Measurements from ENCODE around the gene DDTL. TPM values are rescaled to one million over a fixed set of nuclear protein-coding genes. Genes with fewer than 3 reads are reported as not detected.

Gene DDTL
- total and polyA plus RNA-seq, 2 of the 4 experiments (the other 2 are of a cell fraction) = 0.36 to 1.5 TPM

GRCh38 chr22:24008381-24009226 is 41.9 kb downstream of the DDTL start:
- H3K4ac ChIP-seq (ENCODE audit: low read depth, low read length) = no peak overlapping the region
- dilution Hi-C loops (cut with HindIII; ENCODE audit: low sequenced_read_pairs, unreplicated experiment) = no loop called here
- in situ Hi-C loops (cut with MboI; ENCODE audit: low sequenced_read_pairs) = no loop called here

More at GRCh38 chr22:24008381-24009226, 41.9 kb downstream of the DDTL start:
- ChIA-PET POLR2A (ENCODE audit: unreplicated experiment) (no interaction called here), CTCF (interaction anchor here (0.6 kb wide), 1 partner anchor 120 kb away, joined by 3 read pairs; no protein-coding TSS in a partner anchor)
- no peak overlapping the region for H3K14ac ChIP-seq (replicated peaks; ENCODE audit: low read depth, low read length)
- H3K23ac ChIP-seq (ENCODE audit: low read depth, low read length) = no peak overlapping the region
- no peak overlapping the region for H4K91ac ChIP-seq (ENCODE audit: insufficient read depth, low read depth, low read length)
- BruUV-seq (replicated peaks) = no TSS peak
- H2AK5ac ChIP-seq (ENCODE audit: low read depth, low read length) = no peak overlapping the region
- no peak overlapping the region for H3K9ac ChIP-seq (ENCODE audit: low read depth, low read length)
- no peak overlapping the region for H4K5ac ChIP-seq (ENCODE audit: low read depth, low read length)
- DNase-seq (no peak), ATAC-seq (ENCODE audit: low read depth) (no peak)
- H3K4me3 ChIP-seq (ENCODE audit: insufficient read depth, low read depth, low read length) = no peak overlapping the region
- H3K27ac ChIP-seq (ENCODE audit: insufficient read depth, low read length) = no peak overlapping the region
- H2BK120ac ChIP-seq (ENCODE audit: low read depth, low read length) = no peak overlapping the region
- H4K20me1 ChIP-seq (ENCODE audit: insufficient read depth, low read length) = peaks cover 4% of the 10 kb centered on the region; the same call in 1 of the 2 replicates
- H4K8ac ChIP-seq (ENCODE audit: low read depth in 2 of 2, low read length in 2 of 2) = no peak overlapping the region
- H3K9me1 ChIP-seq (ENCODE audit: insufficient read depth, low read length) = peaks cover 3% of the 10 kb centered on the region; the same call in 1 of the 2 replicates
- H3K56ac ChIP-seq (ENCODE audit: extremely low read depth, insufficient read depth, low read length) = no peak overlapping the region
- H3K9me3 ChIP-seq (ENCODE audit: control insufficient read depth, insufficient read depth, low read length) = no peaks in the 10 kb centered on the region
- intact Hi-C loops (cut with micrococcal nuclease) = no loop called here
- H2BK15ac ChIP-seq (ENCODE audit: low read depth, low read length) = no peak overlapping the region
- no peak overlapping the region for H2BK20ac ChIP-seq (ENCODE audit: low read depth, low read length)
- H3K36me3 ChIP-seq (ENCODE audit: control insufficient read depth, insufficient read depth, low read length) = no peaks in the 10 kb centered on the region
- WGBS, 2 experiments (ENCODE audit: extremely low coverage in 2 of 2, insufficient read length in 1 of 2) = 20% methylated on average over 1 of the region's 6 CpGs; no CpG with 5 or more reads in 1 of the 2 experiments
- H3K4me2 ChIP-seq (ENCODE audit: low read depth, low read length) = no peak overlapping the region
- H3K4me1 ChIP-seq (ENCODE audit: control insufficient read depth, insufficient read depth, low read length) = peaks cover 3% of the 10 kb centered on the region; the same call in 1 of the 2 replicates
- peaks cover 9 to 19% of the 10 kb centered on the region in 2 experiments for H3K79me1 ChIP-seq (ENCODE audit: low read depth in 1 of 2, low read length in 2 of 2)
- H3K27me3 ChIP-seq (ENCODE audit: control insufficient read depth, insufficient read depth, low read length) = no peaks in the 10 kb centered on the region; the same call in 1 of the 2 replicates
- H2BK5ac ChIP-seq (ENCODE audit: low read depth, low read length, poor library complexity, severe bottlenecking) = no peak overlapping the region
- no peak overlapping the region for H2AK9ac ChIP-seq (replicated peaks; ENCODE audit: low read depth, low read length, poor library complexity)
- TF ChIP-seq MAFK (IDR thresholded peaks at IDR 0.05; ENCODE audit: low read depth, low read length) = 0 out of 2 replicates have a peak, but pooled peaks have one; percentile 3
- no peak for TF ChIP-seq MXI1 (IDR thresholded peaks at IDR 0.05; ENCODE audit: borderline replicate concordance, low read depth, low read length)
- no peak overlapping the region for H3K18ac ChIP-seq (ENCODE audit: low read depth, low read length)
- H2AFZ ChIP-seq (replicated peaks; ENCODE audit: low read length, poor library complexity) = no peak overlapping the region

Data from IMR-90 (cell line).